ENCODE results near the gene GPC5.

The GPC5 gene

GRCh38 chr13:92572190-92572589 is 1173.8 kb downstream of the GPC5 start:
- no peak for DNase-seq (ENCODE audit: low read depth)

DNA sequence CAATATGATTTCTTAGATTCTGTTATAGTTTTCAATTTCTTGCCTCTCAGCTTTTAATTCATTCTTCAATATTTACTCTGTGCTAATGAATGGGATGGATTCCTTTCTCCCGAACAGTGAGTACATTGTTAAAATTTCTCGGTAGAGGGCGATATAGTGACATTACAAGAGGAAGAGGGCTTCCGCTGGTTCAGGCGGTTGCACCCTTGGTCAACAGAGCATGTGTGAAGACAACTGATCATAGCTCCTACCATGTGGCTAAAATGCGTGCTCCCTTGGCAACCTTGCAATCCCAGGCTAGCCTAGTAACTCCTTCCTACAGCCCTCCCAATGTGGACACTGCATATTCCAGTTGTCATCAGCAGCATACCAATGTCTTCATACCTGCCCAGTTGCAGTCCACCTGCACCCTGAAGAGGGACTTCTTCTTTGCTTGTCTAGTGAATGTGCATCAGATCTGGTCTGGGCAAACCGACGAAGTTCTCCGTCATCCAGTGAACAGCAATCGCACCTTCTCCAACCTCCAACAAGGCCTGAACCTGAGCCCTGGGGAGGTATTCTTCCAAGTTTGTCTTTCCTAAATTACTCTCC is 1175.1 kb downstream of the GPC5 start:
- no peak for DNase-seq (ENCODE audit: low read depth)

GRCh38 chr13:92574499-92574898 is 1176.1 kb downstream of the GPC5 start:
- no peak for DNase-seq (ENCODE audit: low read depth)

DNA sequence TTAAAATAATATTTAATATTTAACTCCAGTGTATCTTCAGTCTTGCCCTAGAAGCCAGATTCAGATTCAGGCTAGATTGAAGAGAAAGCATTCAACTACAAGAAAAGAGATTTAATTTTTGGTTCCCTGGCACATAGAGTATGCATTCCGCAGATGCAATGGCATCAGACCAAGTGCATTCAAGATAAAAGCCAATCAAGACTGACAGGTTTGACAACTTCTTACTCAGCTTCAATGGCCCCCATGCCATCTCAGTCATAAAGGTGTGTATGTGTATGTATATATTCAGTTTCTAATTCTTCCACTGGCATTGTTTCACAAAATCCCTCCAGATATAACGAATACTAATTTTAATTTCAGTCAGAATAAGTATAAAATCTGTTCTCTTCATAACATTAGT is 1177.4 kb downstream of the GPC5 start:
- DNase-seq (ENCODE audit: low read depth) = no peak

- no peak for DNase-seq (ENCODE audit: low read depth)
These were observed 1179.9 kb downstream of the GPC5 start for GRCh38 chr13:92578358-92578757.

GRCh38 chr13:92589955-92590354 is 1191.5 kb downstream of the GPC5 start:
- DNase-seq (ENCODE audit: low read depth) = no peak

DNA sequence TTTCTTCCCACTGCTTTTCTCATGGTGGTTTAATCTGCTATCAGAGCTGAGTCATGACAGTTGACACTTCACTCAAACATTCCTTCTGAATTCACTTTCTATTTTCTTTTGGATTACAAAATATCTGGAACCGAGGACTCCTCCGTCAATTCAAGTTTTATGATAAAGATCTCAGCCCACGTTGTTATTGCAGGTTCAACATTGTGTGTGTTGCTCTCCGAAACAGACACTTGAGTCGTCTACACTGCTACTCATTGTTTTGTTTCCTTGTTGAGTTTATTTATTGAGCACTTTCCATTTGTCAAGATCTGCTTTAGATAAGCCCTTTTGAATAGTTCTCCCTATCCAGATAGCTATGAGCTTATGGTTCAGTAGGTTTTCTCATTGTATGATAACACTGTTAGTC is 1192.1 kb downstream of the GPC5 start:
- DNase-seq (ENCODE audit: low read depth) = no peak

DNA sequence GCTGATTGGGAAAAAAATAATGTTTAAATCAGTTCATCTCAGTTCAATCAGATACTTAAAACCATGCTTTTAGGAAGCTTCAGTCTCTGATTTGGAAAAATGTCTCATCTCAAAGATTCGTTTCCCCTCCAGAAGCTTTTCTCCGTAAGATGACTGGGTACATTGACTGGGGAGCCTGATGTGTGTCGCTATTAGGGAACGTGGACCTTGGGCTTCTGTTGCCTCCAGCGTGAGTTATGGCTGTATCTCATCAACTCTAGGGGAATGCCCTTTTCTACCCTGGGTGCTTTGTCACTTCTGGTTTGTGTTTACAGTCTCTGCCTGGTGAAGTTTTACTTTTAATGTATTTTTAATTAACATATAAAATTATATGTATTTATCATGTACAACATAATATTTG is 1192.7 kb downstream of the GPC5 start:
- no peak for DNase-seq (ENCODE audit: low read depth)

DNA sequence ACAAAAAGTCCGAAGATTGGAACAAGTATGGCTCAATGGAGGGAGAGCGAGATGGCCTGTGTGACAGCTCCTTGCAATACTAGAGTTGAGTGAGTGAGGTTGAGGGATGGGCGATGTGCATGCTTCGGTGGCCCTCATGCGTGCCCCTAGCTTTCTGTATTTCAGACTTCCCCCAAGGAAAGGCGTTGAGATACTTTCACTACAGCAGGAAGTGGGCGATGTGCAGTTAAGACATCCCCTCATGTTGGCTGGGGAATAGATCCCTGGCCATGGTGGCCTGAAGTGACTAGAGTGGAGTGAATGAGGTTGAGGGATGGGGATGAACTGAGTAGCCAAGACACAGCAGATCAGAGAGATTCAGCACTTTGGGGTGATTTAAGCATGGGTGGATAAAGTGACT is 1194.3 kb downstream of the GPC5 start:
- DNase-seq (ENCODE audit: low read depth) = no peak

- no peak for DNase-seq (ENCODE audit: low read depth)
These were observed 1204.1 kb downstream of the GPC5 start for GRCh38 chr13:92602560-92602959.

DNA sequence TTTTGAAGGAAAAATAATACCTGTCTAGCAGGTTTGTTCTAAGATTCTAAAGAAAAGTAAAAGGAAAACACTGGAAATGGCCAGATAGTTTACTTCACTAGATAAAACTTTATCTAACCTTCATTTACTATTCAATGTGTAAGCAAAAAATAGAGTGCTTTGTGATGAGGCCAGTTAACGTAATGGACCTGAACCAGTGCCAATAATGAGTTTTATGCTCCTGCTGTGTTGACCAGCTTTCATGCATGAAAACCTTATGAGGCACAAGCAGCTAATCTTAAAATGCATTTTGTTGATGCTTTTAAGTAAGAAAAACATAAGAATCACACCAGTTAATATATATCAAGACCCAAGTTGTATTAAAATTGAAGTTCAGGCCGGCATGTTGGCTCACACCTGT is 1211.0 kb downstream of the GPC5 start:
- DNase-seq (ENCODE audit: low read depth) = no peak

- DNase-seq (ENCODE audit: low read depth) = no peak
These were observed 1214.5 kb downstream of the GPC5 start for GRCh38 chr13:92612892-92613291.

DNA sequence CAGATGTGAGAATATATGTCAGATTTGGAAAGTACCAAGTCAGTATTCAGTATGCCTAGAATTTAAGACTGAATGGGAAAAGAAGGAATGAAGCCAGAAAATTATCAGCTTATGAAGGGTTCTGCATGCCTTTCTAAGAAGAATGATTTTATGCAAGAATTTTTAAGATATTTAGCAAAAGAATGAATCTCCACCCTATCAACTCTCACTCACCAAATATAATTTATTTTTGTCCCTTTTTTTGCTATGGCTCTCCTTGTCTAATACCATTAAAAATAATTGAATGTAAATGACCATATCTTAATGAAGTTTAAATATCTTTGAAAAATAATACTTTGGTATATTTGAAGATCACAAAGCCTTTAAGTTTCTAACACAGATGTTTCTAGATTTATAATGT is 1215.5 kb downstream of the GPC5 start:
- DNase-seq (ENCODE audit: low read depth) = no peak

DNA sequence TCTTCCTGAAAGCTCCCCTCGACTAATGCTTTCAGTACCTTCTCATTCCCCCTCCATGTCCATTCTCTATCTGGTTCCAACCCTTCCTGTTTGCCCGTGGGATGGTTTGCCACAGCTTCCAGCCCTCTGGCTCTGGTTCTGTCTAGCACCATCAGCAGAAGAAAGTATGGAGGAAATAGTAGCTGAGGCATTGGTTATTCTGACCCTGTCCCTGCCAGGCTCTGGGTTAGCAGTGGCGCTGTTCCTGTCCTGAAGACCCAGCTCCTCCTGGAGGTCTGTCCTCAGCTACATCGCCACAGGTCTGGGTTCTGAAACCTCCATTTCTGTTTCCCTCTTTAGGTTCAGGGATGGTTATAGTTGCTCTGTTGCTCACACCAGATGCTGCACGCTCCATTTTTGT is 1223.6 kb downstream of the GPC5 start:
- DNase-seq (ENCODE audit: low read depth) = no peak

GRCh38 chr13:92622905-92623304 is 1224.5 kb downstream of the GPC5 start:
- no peak for DNase-seq (ENCODE audit: low read depth)

GRCh38 chr13:92626274-92626673 is 1227.9 kb downstream of the GPC5 start:
- DNase-seq (ENCODE audit: low read depth) = no peak

GRCh38 chr13:92640936-92641335 is 1242.5 kb downstream of the GPC5 start:
- no peak for DNase-seq (ENCODE audit: low read depth)

- no peak for DNase-seq (ENCODE audit: low read depth)
These were observed 1250.9 kb downstream of the GPC5 start for GRCh38 chr13:92649140-92649813.

DNA sequence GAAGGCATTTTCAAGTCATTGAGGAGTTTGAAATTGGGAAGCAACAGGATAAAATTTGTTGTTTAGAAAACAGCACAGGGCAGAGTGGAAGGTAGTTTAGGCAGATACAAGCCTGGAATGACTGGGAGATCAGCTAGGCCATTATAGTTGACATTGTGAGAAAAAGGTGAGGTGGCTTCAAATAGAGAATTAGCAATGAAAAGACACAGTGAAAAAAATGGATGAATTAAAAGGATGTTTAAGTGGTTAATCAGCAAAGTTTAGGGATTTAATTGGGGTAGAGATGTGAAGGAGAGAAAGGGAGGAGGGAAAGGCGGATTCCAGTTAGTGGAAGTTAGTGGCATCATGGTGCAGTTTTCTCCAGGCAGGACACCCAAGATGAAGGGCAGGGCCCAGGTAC is 1257.7 kb downstream of the GPC5 start:
- DNase-seq (ENCODE audit: low read depth) = no peak

GRCh38 chr13:92656648-92657047 is 1258.2 kb downstream of the GPC5 start:
- DNase-seq (ENCODE audit: low read depth) = no peak

DNA sequence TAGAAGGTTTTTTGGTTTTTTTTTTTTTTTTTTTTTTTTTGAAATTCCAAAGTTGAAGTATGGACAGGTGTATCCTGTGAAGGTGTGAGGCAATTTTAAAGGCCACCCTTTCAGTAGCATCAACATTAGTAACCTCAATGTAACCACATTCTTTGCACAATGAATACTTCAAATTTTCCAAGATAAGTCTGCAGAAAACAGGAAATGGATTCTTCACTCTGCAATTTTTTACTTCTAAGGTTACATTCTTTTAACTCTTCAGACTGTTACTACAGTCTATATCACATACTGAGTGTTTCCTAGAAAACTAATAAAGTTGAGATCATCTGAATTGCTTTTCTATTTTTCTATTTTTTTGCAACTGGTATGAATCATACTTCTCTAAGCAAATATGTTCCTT is 1259.1 kb downstream of the GPC5 start:
- DNase-seq (ENCODE audit: low read depth) = no peak

- DNase-seq (ENCODE audit: low read depth) = no peak
These were observed 1259.9 kb downstream of the GPC5 start for GRCh38 chr13:92658293-92658692.

DNA sequence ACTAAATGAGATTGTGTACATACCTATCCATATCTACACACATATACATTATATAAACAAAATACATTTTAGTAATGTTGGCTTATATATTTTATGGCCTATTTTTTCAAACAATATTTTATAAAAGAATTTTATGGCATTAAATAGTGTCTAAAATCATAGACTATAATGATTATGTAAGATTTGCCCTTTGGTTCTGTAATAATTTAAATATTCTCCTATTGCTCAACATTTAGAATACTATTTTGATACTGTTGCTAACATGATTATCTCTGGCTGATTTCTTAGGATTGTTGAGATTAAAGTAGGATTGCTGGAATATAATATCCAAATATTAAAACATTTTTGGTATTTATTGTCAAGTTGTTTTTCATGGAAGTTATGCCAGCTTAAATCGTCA is 1263.0 kb downstream of the GPC5 start:
- no peak for DNase-seq (ENCODE audit: low read depth)

DNA sequence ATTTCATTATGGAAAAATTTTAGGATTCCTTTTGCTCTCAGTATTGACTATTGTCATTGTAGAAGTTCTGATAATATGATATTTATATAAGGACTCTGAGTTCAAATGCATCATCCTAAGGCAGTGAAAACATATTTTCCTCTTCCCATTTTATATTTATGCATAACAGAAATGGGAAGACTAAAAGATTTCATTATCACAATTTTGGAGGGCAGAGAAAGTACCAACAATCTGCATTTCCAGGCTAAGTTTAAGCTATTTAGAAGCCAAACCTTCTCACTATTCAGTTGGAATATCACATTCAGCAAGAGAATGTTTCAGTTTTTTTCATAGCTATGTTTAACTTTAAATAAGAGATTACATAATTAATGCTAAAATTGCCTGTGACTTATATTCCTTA is 1269.7 kb downstream of the GPC5 start:
- DNase-seq (ENCODE audit: low read depth) = no peak

Data from EH (cell line).